Thymus (tissue), 11 donors: ENCODE measurements around the gene SMIM30. TPM values are rescaled to one million over a fixed set of nuclear protein-coding genes. Genes with fewer than 3 reads are reported as not detected.

Source experiments
- DNase-seq, 9 donors: peaks; one replicate each; pipeline ENCODE4 v3.0.0-alpha.2; 2013; ENCODE audit warnings: low spot score in 9 of 9, low read depth in 6 of 9, missing footprints in 1 of 9
- H3K27ac ChIP-seq, 2 donors: one replicate each; pipeline ENCODE4 v1.5.1; 2013; ENCODE audit warnings: control low read depth in 1 of 2, low read depth in 1 of 2, low read length in 1 of 2, mild to moderate bottlenecking in 1 of 2, moderate library complexity in 1 of 2
- H3K27me3 ChIP-seq, 2 donors: one replicate each; pipeline ENCODE4 v1.5.1; 2013; ENCODE audit warnings: low read length in 1 of 2; ENCODE audit not compliant: control insufficient read depth in 2 of 2, insufficient read depth in 1 of 2
- H3K36me3 ChIP-seq, 2 donors: one replicate each; pipeline ENCODE4 v1.5.1; 2013; ENCODE audit warnings: low read length in 1 of 2, mild to moderate bottlenecking in 1 of 2, moderate library complexity in 1 of 2; ENCODE audit not compliant: control insufficient read depth in 2 of 2, insufficient read depth in 2 of 2
- H3K4me1 ChIP-seq, 2 donors: one replicate each; pipeline ENCODE4 v1.5.1; 2013; ENCODE audit warnings: low read length in 2 of 2; ENCODE audit not compliant: control insufficient read depth in 2 of 2, insufficient read depth in 2 of 2
- H3K4me3 ChIP-seq, 2 donors: one replicate each; pipeline ENCODE4 v1.5.1; 2013; ENCODE audit warnings: low read length in 2 of 2, control low read depth in 1 of 2, mild to moderate bottlenecking in 1 of 2
- H3K9me3 ChIP-seq, 2 donors: one replicate each; pipeline ENCODE4 v1.5.1; 2013; ENCODE audit warnings: low read length in 1 of 2, mild to moderate bottlenecking in 1 of 2; ENCODE audit not compliant: control insufficient read depth in 2 of 2, insufficient read depth in 1 of 2
- WGBS: extraction: QIAGEN DNeasy Blood & Tissue Kit; methylation state at CpG from one replicate; pipeline ENCODE4 v1.1.7; 2013; 5-methylcytosine and 5-hydroxymethylcytosine counted together
- polyA plus RNA-seq: library from polyadenylated mRNA; stranded (reverse); fragments of 200-250 nt; gene quantifications from one replicate; pipeline ENCODE4 v1.2.3, GENCODE V29; 2013
- total RNA-seq: library from RNA; stranded (reverse); fragments of 120-200 nt; gene quantifications from one replicate; pipeline ENCODE4 v1.2.4, GENCODE V29; 2013
- donor health status: healthy.

The SMIM30 gene
- total and polyA plus RNA-seq, 2 donors, result 52.7 to 73.3 TPM

GRCh38 chr7:113078331-113078730 is 40.0 kb downstream of the SMIM30 start:
- no peaks in the 10 kb centered on the region for H3K4me1 ChIP-seq
- 91% methylated on average over 2 of the region's 2 CpGs for WGBS
- no peaks in the 10 kb centered on the region for H3K9me3 ChIP-seq
- DNase-seq, result no peak
- H3K27me3 ChIP-seq, result no peaks in the 10 kb centered on the region
- no peak overlapping the region for H3K4me3 ChIP-seq
- no peaks in the 10 kb centered on the region for H3K36me3 ChIP-seq
- H3K27ac ChIP-seq, result no peak overlapping the region

GRCh38 chr7:113076703-113077102 is 41.7 kb downstream of the SMIM30 start:
- DNase-seq, result no peak
- no peak overlapping the region for H3K4me3 ChIP-seq
- 95% methylated on average over 3 of the region's 3 CpGs for WGBS
- H3K36me3 ChIP-seq, result no peaks in the 10 kb centered on the region
- no peaks in the 10 kb centered on the region for H3K4me1 ChIP-seq
- H3K27ac ChIP-seq, result no peak overlapping the region
- H3K27me3 ChIP-seq, result no peaks in the 10 kb centered on the region
- no peaks in the 10 kb centered on the region for H3K9me3 ChIP-seq

- Histone ChIP-seq H3K27ac (no peak overlapping the region), H3K9me3 (no peaks in the 10 kb centered on the region), H3K36me3 (no peaks in the 10 kb centered on the region), H3K4me1 (no peaks in the 10 kb centered on the region), H3K4me3 (no peak overlapping the region), H3K27me3 (no peaks in the 10 kb centered on the region)
- no peak for DNase-seq
- 3% methylated on average over 1 of the region's 1 CpG for WGBS
Observed at GRCh38 chr7:113071465-113071864, 46.9 kb downstream of the SMIM30 start.

Other genes with a start within 250 kb of the SMIM30 start
- gene GPR85, start 31.7 kb downstream of the SMIM30 start, total RNA-seq, result 0.71 TPM
- gene GPR85, start 31.7 kb downstream of the SMIM30 start, polyA plus RNA-seq, result 1.3 TPM